Esophagus muscularis mucosa (tissue), 4 donors: ENCODE results near the gene EDA.

ENCODE experiments used
- CTCF ChIP-seq, 3 experiments: fragments of 200-600 bp in 2 of 3; fragments of 450-650 bp in 1 of 3; sonication (generic) in 2 of 3; IDR thresholded peaks; one replicate each; pipeline ENCODE4 v1.5.1; 2017 to 2019; ENCODE audit warnings: antibody characterized with exemption in 3 of 3, mild to moderate bottlenecking in 2 of 3, moderate library complexity in 1 of 3
- EP300 ChIP-seq: sonication (generic); formaldehyde crosslinking; IDR thresholded peaks from one replicate; pipeline ENCODE4 v1.6.1; 2017; ENCODE audit warnings: antibody characterized with exemption
- POLR2A ChIP-seq: fragments of 450-650 bp; IDR thresholded peaks from one replicate; pipeline ENCODE4 v1.6.1; 2017; ENCODE audit warnings: antibody characterized with exemption, moderate library complexity, mild to moderate bottlenecking, low read depth
- POLR2AphosphoS5 ChIP-seq, 2 donors: sonication (generic); formaldehyde crosslinking; IDR thresholded peaks; one replicate each; pipeline ENCODE4 v1.6.1; 2017; ENCODE audit warnings: antibody characterized with exemption in 2 of 2

DNA sequence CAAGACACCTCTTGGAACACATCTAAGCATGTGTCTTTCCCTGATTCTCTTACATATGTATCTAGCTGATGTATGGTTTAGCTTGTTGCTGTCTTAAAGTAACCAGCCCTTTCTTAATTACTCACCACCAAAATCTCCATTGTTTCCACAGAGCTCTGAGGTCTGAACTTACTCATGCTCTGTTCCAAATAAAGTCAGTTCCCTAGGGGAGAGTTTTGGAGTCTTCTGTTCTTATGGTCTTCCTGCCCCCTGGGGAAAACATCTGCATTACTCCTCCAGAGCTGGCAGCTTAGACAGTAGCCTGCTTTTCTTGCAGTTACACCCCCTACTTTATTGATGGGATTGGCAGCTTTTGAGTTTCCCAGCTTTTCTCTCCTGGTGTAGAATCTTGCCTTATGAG, 125.8 kb downstream of the EDA start:
- TF ChIP-seq POLR2AphosphoS5 (IDR thresholded peaks at IDR 0.05) (no peak), CTCF (IDR thresholded peaks at IDR 0.05) (no peak), EP300 (no peak), POLR2A (no peak)
